DMS53 treated with DMSO at 0.1 percent for 48 hours (cell line): Measurements from ENCODE around the gene ARMC7.
"Not testable (repeated sequence)": the region's sequence is repeated elsewhere in the genome, so short reads cannot be mapped to it uniquely, and the experiment has no call there.

Experiments
- DNase-seq: peaks from one replicate; lab custom pipeline; 2025; ENCODE audit not compliant: unreplicated experiment; lab: John Stamatoyannopoulos, UW

The ARMC7 gene

DNA sequence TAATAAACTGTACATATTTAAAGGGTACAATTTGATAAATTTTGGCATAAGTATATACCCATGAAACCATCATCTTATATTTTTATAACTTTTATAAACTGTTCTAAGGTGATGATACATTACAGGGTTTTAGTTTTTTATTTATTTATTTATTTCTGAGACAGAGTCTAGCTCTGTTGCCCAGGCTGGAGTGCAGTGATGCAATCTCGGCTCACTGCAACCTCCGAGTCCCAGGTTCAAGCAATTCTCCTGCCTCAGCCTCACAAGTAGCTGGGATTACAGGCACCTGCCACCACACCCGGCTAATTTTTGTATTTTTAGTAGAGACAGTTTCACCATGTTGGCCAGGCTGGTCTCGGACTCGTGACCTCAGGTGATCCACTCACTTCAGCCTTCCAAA is 18.2 kb downstream of the ARMC7 start:
- not testable (repeated sequence) for DNase-seq

DNA sequence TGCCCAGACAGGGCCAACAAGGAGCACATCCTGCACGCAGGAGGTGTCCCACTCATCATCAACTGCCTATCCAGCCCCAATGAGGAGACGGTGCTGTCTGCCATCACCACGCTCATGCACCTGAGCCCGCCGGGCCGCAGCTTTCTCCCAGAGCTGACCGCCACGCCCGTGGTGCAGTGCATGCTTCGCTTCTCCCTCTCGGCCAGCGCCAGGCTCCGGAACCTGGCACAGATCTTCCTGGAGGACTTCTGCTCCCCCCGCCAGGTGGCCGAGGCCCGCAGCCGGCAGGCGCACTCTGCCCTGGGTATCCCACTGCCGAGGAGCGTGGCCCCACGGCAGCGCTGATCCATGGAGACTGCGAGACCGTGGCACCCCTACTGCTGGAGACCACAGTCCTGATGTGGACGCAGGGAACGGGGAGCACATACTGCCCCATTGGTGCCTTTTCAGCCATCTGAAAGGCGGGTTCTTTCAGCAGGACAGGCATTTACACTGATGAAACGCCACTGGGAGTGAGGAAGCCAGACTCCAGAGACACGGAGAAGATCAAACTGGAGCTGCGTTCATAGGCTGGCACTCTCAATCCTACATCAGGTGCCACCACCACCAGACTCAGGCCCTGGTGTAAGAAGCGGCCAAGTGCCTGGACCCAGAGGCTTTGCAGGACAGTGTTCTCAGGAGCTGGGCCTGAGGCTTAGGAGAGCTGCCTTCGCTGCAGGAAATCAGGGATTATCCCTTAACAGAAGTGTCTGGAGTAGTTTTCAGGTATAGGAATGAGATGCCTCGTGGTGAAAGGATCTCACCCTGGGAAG is 19.1 kb downstream of the ARMC7 start:
- DNase-seq, result no peak

DNA sequence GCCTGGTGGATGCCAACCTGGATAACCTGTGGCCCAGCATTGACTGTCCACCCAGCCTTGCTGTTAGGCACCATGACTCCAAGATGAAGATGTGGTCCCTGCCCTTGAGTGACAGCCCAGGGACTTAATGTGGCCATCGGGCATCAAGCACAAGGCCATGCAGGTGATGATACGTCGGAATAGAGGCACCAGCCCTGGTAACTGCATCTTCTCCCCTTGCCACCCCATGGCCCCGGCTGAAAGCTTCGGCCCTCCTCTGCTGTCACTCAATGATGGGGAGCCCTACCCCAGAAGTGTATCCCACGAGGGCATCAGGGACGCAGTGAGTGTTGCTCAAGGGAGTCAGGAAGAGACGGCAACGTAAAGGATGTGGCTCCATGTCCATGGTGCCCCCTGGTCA is 19.8 kb downstream of the ARMC7 start:
- DNase-seq, result no peak

DNA sequence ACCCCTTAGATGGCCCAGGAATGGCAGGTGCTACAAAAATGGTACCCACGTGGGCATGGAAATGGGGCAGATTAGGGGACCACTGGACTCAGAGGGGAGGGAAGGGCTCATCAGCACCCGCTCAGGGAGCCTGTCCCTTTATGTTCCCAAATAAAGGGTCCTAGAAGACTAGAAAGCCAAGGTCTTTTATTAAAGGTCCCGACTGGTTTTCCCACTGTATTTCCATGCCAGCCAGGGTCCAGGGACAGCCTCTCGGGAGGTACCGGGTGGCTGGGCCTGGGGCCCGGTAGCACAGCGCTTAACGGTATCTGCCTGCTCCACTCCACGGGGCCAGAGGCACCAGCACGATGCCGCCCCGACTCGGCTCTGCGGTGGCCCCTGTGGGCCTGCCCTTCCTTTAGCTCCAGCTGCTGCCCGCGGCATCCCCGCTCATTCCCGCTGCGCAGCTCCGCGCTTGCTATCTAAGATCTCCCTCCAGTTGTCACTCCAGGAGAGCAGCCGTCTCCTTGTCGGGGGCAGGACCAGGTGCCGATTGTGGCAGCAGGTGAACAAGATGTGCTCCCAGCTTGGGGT is 20.4 kb downstream of the ARMC7 start:
- no peak for DNase-seq

DNA sequence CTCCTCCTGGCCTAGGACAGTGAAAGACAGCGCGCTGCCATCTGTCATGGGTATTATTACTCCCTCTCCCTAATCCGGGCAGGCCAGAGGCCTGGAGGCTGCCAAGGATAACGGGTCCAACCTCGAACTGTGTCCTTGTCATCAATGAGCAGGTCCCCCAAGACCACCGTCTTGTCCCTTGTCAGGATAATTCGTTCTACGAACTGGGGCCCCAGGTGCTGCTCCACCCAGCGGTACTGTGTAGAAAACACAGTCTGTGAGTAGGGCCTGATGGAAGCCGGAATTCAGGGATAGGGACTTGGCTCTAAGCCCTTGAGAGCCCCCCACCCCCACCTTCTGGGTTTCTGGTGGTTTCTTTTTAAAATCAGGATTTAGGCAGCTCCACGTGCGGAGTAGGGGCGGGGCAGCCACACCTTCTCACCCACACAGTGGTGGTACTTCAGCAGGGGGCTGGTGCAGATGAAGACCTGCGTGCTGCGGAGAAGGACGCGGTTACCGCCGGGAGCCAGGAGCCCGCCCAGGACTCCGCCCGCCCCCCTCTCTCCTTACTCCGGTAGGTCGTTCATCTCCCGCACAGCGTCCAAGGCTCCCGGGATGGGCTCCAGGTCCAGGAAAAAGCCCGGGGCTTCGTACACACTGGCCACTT is 21.0 kb downstream of the ARMC7 start:
- DNase-seq, result no peak

DNA sequence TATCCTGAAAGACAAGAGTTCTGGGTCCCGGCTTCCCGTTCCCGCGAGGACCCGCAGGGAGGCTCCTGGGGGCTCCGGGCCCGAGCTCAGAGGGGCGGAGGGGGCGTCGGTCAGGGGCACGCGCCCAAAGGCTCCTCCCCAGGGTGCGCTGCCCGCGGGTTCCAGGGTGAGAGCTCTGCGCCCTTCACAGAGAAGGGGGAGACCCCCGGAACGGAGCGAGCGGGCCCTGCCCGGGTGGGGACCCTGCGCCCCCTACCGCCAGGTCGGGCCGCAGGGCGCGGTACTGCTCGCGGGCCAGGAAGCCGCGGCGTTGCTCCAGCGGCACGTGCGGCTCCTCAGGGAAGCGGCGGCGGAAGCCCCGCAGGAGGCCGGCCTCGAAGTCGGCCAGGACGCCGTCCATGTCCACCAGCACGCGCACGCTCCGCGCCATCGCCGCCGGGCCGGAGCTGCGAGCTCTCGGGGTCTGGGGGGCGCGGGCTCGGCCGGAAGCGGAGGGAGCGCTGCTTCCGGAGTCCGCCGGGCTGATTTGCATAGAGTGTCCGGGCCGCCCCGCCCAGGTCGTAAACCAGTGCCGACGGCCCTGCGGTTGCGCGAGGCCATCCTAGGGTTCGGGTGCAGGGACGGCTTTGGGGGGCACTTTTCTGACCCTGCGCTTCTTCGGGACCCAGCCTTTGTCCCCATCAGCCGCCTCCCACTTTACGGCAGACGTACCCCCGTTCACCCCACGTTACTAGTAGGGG is 21.7 kb downstream of the ARMC7 start, which contains the start of gene NT5C:
Gene NT5C (minus strand): TSS at position 465 of the 740 bp plus-strand sequence. CDS start 35 bp downstream, at position 430.
- DNase-seq, result peak; percentile 75

DNA sequence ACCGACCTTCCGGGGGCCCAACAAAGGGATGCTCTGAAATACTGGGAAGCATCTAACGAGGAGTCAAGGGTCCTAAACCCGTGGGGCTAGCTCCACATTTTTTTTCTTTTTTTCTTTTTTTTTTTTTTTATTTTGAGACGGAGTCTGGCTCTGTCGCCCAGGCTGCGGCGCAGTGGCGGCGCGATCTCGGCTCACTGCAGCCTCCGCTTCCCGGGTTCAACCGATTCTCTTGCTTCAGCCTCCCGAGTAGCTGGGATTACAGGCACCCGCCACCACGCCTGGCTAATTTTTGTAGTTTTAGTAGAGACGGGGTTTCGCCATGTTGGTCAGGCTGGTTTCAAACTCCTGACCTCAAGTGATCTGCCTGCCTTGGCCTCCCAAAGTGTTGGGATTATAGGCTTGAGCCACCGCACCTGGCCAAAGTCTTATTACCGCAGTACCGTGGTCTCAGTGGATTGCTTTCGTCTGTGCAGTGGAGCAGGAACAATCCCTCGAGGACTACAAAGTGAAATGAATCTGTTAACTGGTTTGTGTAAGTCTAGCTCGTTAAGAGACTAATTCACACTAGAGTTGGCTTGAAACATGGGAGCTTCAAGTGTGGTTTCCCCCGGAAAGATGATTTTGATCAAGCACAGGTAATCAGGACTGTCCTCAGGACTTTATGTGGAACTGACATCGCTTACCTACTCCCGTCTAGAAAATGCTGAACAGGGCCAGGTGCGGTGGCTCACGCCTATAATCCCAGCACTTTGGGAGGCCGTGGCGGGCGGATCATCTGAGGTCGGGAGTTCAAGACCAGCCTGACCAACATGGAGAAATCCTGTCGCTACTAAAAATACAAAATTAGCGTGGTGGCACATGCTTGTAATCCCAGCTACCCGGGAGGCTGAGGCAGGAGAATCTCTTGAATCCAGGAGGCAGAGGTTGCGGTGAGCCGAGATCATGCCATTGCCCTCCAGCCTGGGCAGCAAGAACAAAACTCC is 22.5 kb downstream of the ARMC7 start:
- not testable (repeated sequence) for DNase-seq

- DNase-seq, result no peak
Observed at GRCh38 chr17:75133001-75133400, 23.2 kb downstream of the ARMC7 start.

- DNase-seq, result not testable (repeated sequence)
Observed at GRCh38 chr17:75133607-75134347, 24.0 kb downstream of the ARMC7 start.

DNA sequence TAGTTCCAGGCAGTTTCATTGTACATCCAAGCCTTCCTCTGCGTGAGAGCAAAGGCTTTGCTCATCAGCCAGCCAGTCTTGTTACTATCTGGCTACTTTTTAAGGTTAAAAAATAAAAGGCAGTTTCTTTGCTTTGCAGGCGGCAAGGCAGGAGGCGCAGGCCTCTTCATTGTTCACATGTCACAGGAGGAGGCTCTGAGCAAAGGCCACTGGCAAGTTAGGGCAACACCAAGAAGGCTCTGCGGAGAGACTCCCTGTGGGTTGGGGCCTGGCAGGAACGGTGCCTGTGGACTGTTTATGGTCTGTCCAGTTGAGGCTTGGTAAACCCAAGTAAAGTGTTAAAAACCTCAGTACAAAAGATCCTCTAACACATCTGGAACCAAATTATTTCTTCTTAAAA is 25.7 kb downstream of the ARMC7 start:
- DNase-seq, result no peak

GRCh38 chr17:75135946-75136345 is 26.2 kb downstream of the ARMC7 start:
- no peak for DNase-seq

DNA sequence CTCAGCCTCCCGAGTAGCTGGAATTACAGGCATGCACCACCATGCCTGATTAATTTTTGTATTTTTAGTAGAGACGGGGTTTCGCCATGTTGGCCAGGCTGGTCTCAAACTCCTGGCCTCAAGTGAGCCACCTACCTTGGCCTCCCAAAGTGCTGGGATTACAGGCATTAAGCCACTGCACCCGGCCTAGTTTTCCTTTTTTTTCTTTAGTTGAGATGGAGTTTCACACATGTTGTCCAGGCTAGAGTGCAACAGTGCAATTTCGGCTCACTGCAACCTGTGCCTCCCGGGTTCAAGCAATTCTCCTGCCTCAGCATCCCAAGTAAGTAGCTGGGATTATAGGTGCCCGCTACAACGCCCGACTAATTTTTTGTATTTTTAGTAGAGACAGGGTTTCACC is 28.0 kb downstream of the ARMC7 start:
- not testable (repeated sequence) for DNase-seq

DNA sequence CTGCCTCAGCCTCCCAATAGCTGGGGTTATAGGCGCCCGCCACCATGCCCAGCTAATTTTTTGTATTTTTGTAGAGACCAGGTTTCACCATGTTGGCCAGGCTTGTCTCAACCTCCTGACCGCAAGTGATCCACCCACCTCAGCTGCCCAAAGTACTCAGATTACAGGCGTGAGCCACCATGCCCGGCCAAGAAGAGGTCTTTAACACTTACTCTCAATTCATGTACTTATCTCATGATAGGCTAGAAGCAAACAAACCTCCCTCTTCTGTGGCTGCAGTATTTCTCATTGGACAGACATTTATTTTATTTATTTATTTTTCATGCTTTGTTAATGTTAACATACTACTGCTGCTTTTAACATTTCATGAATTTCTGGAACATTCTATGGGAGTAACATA is 28.8 kb downstream of the ARMC7 start:
- DNase-seq, result no peak

DNA sequence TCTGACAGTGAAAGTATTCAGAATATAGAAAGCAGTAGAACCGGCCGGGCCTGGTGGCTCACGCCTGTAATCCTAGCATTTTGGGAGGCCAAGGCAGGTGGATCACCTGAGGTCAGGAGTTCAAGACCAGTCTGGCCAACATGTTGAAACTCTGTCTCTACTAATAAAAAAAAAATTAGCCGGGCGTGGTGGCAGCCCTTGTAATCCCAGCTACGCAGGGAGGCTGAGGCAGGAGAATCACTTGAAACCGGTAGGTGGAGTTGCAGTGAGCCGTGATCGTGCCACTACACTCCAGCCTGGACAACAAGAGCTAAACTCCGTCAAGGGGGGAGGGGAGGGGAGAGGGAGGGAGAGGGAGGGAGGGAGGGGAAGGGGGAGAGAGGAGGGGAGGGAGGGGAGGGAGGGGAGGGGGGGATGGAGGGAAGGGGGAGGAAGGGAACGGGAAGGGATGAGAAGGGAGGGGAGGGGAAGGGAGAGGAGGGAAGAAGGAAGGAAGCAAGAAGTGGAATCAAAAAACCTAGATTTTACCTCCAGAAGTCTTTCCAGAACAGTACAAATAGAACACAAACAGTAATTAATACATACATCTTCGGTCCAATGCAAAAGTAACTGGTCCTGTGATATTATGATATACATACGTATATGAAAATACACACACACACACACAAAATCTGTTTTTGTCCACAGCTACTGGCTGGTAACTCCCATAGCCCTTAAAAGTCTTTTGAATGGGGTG is 32.6 kb downstream of the ARMC7 start:
- DNase-seq, result no peak

DNA sequence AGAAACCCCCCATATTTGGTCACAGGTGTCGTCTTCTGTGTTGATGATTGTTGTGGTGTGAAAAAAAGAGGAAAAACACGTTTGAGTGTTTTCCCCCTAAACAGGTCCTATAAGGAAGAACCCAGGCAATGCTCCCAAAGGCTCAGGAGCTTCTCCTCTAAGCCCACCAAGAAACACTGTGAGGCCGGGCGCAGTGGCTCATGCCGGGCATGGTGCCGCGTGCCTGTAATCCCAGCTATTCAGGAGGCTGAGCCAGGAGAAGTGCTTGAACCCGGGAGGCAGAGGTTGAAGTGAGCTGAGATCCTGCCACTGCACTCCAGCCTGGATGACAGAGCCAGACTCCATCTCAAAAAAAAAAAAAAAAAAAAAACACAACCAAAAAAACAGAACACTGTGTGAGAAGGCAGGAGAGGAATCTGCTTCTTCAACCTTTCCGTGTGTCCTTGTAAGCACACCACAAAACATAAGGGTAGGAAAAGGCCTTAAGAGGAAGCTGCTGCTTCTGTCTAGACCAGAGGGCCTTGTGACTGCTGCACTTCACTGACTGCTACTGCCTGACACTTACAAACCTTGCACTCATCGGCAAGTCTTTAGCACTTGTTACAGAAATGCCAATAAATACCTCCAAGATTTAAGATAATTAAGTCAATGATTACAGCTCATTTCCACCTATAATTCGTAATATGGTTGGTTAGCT is 35.2 kb downstream of the ARMC7 start:
- no peak for DNase-seq

DNA sequence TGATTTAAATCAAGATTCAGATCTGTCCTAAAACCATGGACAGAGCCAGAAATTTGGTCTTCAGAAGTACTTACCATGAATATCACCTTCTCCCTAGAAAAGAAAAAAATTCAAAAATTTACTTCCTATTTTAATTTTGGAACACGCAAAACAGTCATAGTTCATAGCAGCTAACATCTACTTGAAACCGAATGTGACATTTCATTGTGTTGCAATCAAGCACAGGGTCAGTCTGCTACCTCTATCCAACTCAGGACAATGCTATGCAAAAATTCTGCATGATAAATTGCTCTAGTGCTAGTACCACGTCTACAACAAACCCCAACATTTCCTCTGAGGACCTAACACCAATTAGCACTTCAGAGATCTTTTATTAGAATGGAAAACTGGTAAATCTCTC is 36.8 kb downstream of the ARMC7 start:
- no peak for DNase-seq

DNA sequence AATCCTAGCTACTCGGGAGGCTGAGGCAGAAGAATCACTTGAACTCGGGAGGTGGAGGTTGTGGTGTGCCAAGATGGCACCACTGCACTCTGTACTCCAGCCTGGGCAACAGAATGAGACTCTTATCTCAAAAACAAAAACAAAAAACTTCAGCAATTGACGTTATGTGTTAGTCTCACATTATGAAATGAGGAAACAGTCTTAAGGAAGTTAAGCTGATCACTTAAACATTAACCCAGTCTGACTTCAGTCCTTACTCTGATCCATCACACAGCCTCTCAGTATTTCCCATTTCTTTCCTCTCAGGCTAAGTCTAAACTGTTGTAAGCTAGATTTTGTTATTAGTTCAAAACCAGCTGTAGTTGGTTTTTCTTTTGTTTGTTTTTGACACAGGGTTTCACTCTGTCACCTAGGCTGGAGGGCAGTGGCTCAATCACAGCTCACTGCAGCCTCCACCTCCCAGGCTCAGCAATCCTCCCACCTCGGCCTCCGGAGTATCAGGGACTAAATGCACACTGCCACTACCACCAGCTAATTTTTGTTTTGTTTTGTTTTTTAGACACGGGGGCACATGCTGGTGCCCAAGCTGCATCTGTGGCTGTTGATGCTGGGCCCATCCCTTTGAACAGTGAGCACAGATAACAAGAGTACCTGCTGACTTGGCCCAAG is 38.2 kb downstream of the ARMC7 start:
- no peak for DNase-seq

GRCh38 chr17:75151930-75152329 is 42.2 kb downstream of the ARMC7 start:
- DNase-seq, result no peak
